Activated CD8-positive, alpha-beta memory T cell treated with anti-CD3 and anti-CD28 coated beads, Interleukin-2, amount 50 U/mL, for 1 hour (primary cell): ENCODE data around the gene TBX10.
"Not testable (repeated sequence)": the region's sequence is repeated elsewhere in the genome, so short reads cannot be mapped to it uniquely, and the experiment has no call there.

Source experiments
- DNase-seq: peaks from one replicate; pipeline ENCODE4 v3.0.0-alpha.2; 2020; ENCODE audit errors: extremely low read depth

The TBX10 gene

GRCh38 chr11:67600324-67601029 lies 39.1 kb downstream of the TBX10 start:
- DNase-seq = no peak

- DNase-seq = no peak
These were observed 40.4 kb downstream of the TBX10 start for GRCh38 chr11:67599149-67599548.

- DNase-seq = not testable (repeated sequence)
These were observed 41.6 kb downstream of the TBX10 start for GRCh38 chr11:67597963-67598362.

GRCh38 chr11:67597458-67597857 lies 42.1 kb downstream of the TBX10 start:
- DNase-seq = not testable (repeated sequence)

GRCh38 chr11:67596753-67597300 lies 42.7 kb downstream of the TBX10 start:
- DNase-seq = no peak

GRCh38 chr11:67594480-67594879 lies 45.1 kb downstream of the TBX10 start:
- DNase-seq = no peak

GRCh38 chr11:67593565-67593905 lies 46.0 kb downstream of the TBX10 start:
- no peak for DNase-seq

- DNase-seq = no peak
These were observed 46.5 kb downstream of the TBX10 start for GRCh38 chr11:67592880-67593564.

GRCh38 chr11:67588899-67589415 lies 50.6 kb downstream of the TBX10 start:
- not testable (repeated sequence) for DNase-seq

GRCh38 chr11:67588136-67588503 lies 51.4 kb downstream of the TBX10 start:
- DNase-seq = no peak

GRCh38 chr11:67586568-67587250 lies 52.9 kb downstream of the TBX10 start:
- DNase-seq = no peak

GRCh38 chr11:67585911-67586310 lies 53.7 kb downstream of the TBX10 start:
- no peak for DNase-seq

- DNase-seq = no peak
These were observed 54.4 kb downstream of the TBX10 start for GRCh38 chr11:67584881-67585873.

GRCh38 chr11:67584205-67584880 lies 55.2 kb downstream of the TBX10 start:
- DNase-seq = no peak

- peak; percentile 39 for DNase-seq
These were observed 56.0 kb downstream of the TBX10 start, which contains the start of gene GSTP1 for GRCh38 chr11:67583247-67584204. Gene GSTP1 (plus strand): TSS chr11:67583812. CDS start chr11:67583844, 32 bp downstream.

GRCh38 chr11:67582011-67582410 lies 57.6 kb downstream of the TBX10 start:
- no peak for DNase-seq

GRCh38 chr11:67581469-67581868 lies 58.1 kb downstream of the TBX10 start:
- no peak for DNase-seq
